Renal cortex interstitium (tissue), 11 donors: ENCODE data around the gene PRKACA. TPM values are rescaled to one million over a fixed set of nuclear protein-coding genes. Genes with fewer than 3 reads are reported as not detected.

Experiments used
- DNase-seq, 11 donors: peaks; one replicate each; pipeline ENCODE4 v3.0.0-alpha.2; 2013; ENCODE audit warnings: low read depth in 9 of 11, low spot score in 4 of 11; ENCODE audit errors: extremely low read depth in 1 of 11
- polyA plus RNA-seq, 3 donors: library from polyadenylated mRNA; unstranded; fragments of 120-200 nt; gene quantifications; one replicate each; pipeline ENCODE4 v1.2.1, GENCODE V29; 2013; ENCODE audit not compliant: insufficient read length in 3 of 3

PRKACA gene
- polyA plus RNA-seq, 3 donors, result 90.2 to 104 (median 92.6) TPM

- no peak for DNase-seq
Measured at GRCh38 chr19:14105680-14106079, 11.9 kb downstream of the PRKACA start.

- DNase-seq, result no peak
Measured at GRCh38 chr19:14103310-14103709, 14.3 kb downstream of the PRKACA start.

- DNase-seq, result no peak
Measured at GRCh38 chr19:14102756-14103155, 14.8 kb downstream of the PRKACA start.

- DNase-seq, result no peak
Measured at GRCh38 chr19:14102102-14102696, 15.4 kb downstream of the PRKACA start.

- no peak for DNase-seq
Measured at GRCh38 chr19:14101003-14101545, 16.5 kb downstream of the PRKACA start.

- no peak for DNase-seq
Measured at GRCh38 chr19:14097532-14098151, 19.9 kb downstream of the PRKACA start.

- DNase-seq, result no peak
Measured at GRCh38 chr19:14096272-14096992, 21.1 kb downstream of the PRKACA start.

GRCh38 chr19:14094854-14095253, 22.7 kb downstream of the PRKACA start:
- no peak for DNase-seq

GRCh38 chr19:14093117-14093823, 24.3 kb downstream of the PRKACA start:
- no peak for DNase-seq

GRCh38 chr19:14091813-14092462, 25.6 kb downstream of the PRKACA start:
- DNase-seq, result peak in 1 of 11 donors; percentile 32

GRCh38 chr19:14091081-14091812, 26.3 kb downstream of the PRKACA start:
- DNase-seq, result peak in 5 of 11 donors; percentile 41 to 67 (median 60)

- DNase-seq, result peak in 9 of 11 donors; percentile 71 to 92 (median 86)
Measured at GRCh38 chr19:14090509-14091080, 27.0 kb downstream of the PRKACA start, which contains the start of gene SAMD1. SAMD1 (minus strand) TSS chr19:14090751.

- DNase-seq, result peak in 3 of 11 donors; percentile 30 to 39 (median 38)
Measured at GRCh38 chr19:14089662-14090508, 27.7 kb downstream of the PRKACA start.

GRCh38 chr19:14089412-14089661, 28.2 kb downstream of the PRKACA start:
- no peak for DNase-seq

GRCh38 chr19:14088634-14089411, 28.7 kb downstream of the PRKACA start:
- no peak for DNase-seq

GRCh38 chr19:14086098-14086497, 31.5 kb downstream of the PRKACA start:
- no peak for DNase-seq
